Measurements from ENCODE around the gene RIPOR2.

The RIPOR2 gene

GRCh38 chr6:24840187-24840586 lies 95.6 kb downstream of the RIPOR2 start:
- no peak for DNase-seq

- no peak for DNase-seq
Measured at GRCh38 chr6:24838994-24839393, 96.8 kb downstream of the RIPOR2 start.

- no peak for DNase-seq
Measured at GRCh38 chr6:24838081-24838480, 97.7 kb downstream of the RIPOR2 start.

- no peak for DNase-seq
Measured at GRCh38 chr6:24836109-24836508, 99.7 kb downstream of the RIPOR2 start.

GRCh38 chr6:24833711-24834386 lies 101.9 kb downstream of the RIPOR2 start:
- no peak for DNase-seq

GRCh38 chr6:24832794-24833193 lies 103.0 kb downstream of the RIPOR2 start:
- DNase-seq: no peak

- no peak for DNase-seq
Measured at GRCh38 chr6:24831771-24832716, 103.7 kb downstream of the RIPOR2 start.

- no peak for DNase-seq
Measured at GRCh38 chr6:24829657-24830056, 106.1 kb downstream of the RIPOR2 start.

- DNase-seq: no peak
Measured at GRCh38 chr6:24827970-24828369, 107.8 kb downstream of the RIPOR2 start.

- DNase-seq: no peak
Measured at GRCh38 chr6:24827162-24827561, 108.6 kb downstream of the RIPOR2 start.

GRCh38 chr6:24825130-24825630 lies 110.6 kb downstream of the RIPOR2 start:
- no peak for DNase-seq

- no peak for DNase-seq
Measured at GRCh38 chr6:24824142-24824938, 111.4 kb downstream of the RIPOR2 start.

GRCh38 chr6:24823185-24823584 lies 112.6 kb downstream of the RIPOR2 start:
- DNase-seq: no peak

- DNase-seq: no peak
Measured at GRCh38 chr6:24822696-24823095, 113.1 kb downstream of the RIPOR2 start.

- DNase-seq: no peak
Measured at GRCh38 chr6:24821860-24822444, 113.8 kb downstream of the RIPOR2 start.

- no peak for DNase-seq
Measured at GRCh38 chr6:24818346-24818745, 117.4 kb downstream of the RIPOR2 start.

- DNase-seq: no peak
Measured at GRCh38 chr6:24809728-24810127, 126.0 kb downstream of the RIPOR2 start.

- no peak for DNase-seq
Measured at GRCh38 chr6:24807584-24807983, 128.2 kb downstream of the RIPOR2 start.

- no peak for DNase-seq
Measured at GRCh38 chr6:24802271-24803059, 133.3 kb downstream of the RIPOR2 start.

GRCh38 chr6:24799541-24799915 lies 136.2 kb downstream of the RIPOR2 start:
- no peak for DNase-seq

GRCh38 chr6:24798740-24799540 lies 136.8 kb downstream of the RIPOR2 start, which contains the start of gene ARMH2:
Gene ARMH2, minus strand, starts transcription at chr6:24798917. Its CDS starts 60 bp downstream, at chr6:24798857.
- no peak for DNase-seq
